CD4-positive, alpha-beta memory T cell (primary cell): ENCODE measurements around the gene SIX4. TPM values are rescaled to one million over a fixed set of nuclear protein-coding genes. Genes with fewer than 3 reads are reported as not detected.

Experiments
- CTCF ChIA-PET: fragments of 350-600 bp; sonication (Branson Sonifier 250); formaldehyde crosslinking; loops from one replicate; lab custom pipeline; 2021; ENCODE audit warnings: inconsistent platforms; ENCODE audit not compliant: partially characterized antibody; lab: Charles Lee
- POLR2A ChIA-PET: fragments of 350-600 bp; sonication (Branson Sonifier 250); formaldehyde crosslinking; loops from one replicate; lab custom pipeline; 2021; ENCODE audit not compliant: partially characterized antibody; lab: Charles Lee
- DNase-seq, 5 donors: peaks; one replicate each; pipeline versions ENCODE4 v3.0.0 to v3.0.0-alpha.2; 2020 to 2022; ENCODE audit warnings: mixed read lengths in 1 of 5
- H3K27ac ChIP-seq: one replicate; pipeline ENCODE4 v1.7.0; 2013; ENCODE audit warnings: low read depth, low read length
- H3K27me3 ChIP-seq: 2 replicates; pipeline ENCODE4 v1.7.0; 2013; ENCODE audit warnings: mild to moderate bottlenecking, low read length, moderate library complexity; ENCODE audit not compliant: insufficient read depth
- H3K36me3 ChIP-seq: 2 replicates; pipeline ENCODE4 v1.7.0; 2013; ENCODE audit warnings: mild to moderate bottlenecking, low read length, moderate library complexity; ENCODE audit not compliant: insufficient read depth
- H3K4me1 ChIP-seq: 2 replicates; pipeline ENCODE4 v1.7.0; 2013; ENCODE audit warnings: mild to moderate bottlenecking, low read length, moderate library complexity; ENCODE audit not compliant: insufficient read depth
- H3K4me3 ChIP-seq, 2 donors: one replicate each; pipeline ENCODE4 v1.7.0; 2013; ENCODE audit warnings: low read length in 2 of 2, mild to moderate bottlenecking in 1 of 2
- H3K9me3 ChIP-seq, 2 donors: one replicate each; pipeline ENCODE4 v1.7.0; 2013; ENCODE audit warnings: low read length in 2 of 2, control low read depth in 1 of 2; ENCODE audit not compliant: control insufficient read depth in 1 of 2
- H3K27ac Mint-ChIP-seq, 7 donors: one replicate each; pipeline ENCODE4 v1.8.0; 2020 to 2021; ENCODE audit warnings: mixed read lengths in 7 of 7, mild to moderate bottlenecking in 6 of 7, inconsistent platforms in 3 of 7, moderate library complexity in 3 of 7
- H3K27me3 Mint-ChIP-seq, 2 donors: one replicate each; pipeline ENCODE4 v1.8.0; 2020 to 2021; ENCODE audit warnings: mixed read lengths in 2 of 2
- H3K36me3 Mint-ChIP-seq, 2 donors: one replicate each; pipeline ENCODE4 v1.8.0; 2020 to 2021; ENCODE audit warnings: mixed read lengths in 2 of 2, inconsistent platforms in 1 of 2, mild to moderate bottlenecking in 1 of 2
- H3K4me1 Mint-ChIP-seq, 4 donors: one replicate each; pipeline ENCODE4 v1.8.0; 2020 to 2021; ENCODE audit warnings: mixed read lengths in 4 of 4, mild to moderate bottlenecking in 1 of 4
- H3K4me3 Mint-ChIP-seq, 8 donors: one replicate each; pipeline ENCODE4 v1.8.0; 2020 to 2021; ENCODE audit warnings: mixed read lengths in 8 of 8, mild to moderate bottlenecking in 7 of 8, moderate library complexity in 6 of 8, inconsistent platforms in 3 of 8
- H3K9me3 Mint-ChIP-seq, 8 donors: one replicate each; pipeline ENCODE4 v1.8.0; 2020 to 2021; ENCODE audit warnings: mixed read lengths in 8 of 8, mild to moderate bottlenecking in 5 of 8, inconsistent platforms in 3 of 8, moderate library complexity in 1 of 8
- intact Hi-C: fragments of 100-400 bp; cut with micrococcal nuclease; formaldehyde crosslinking; loops from one replicate; pipeline ENCODE4 v1.15.1; 2023
- polyA plus RNA-seq, 2 donors: library from polyadenylated mRNA; unstranded; fragments of 300-500 nt; fragmentation: Illumina TruSeq; gene quantifications; one replicate each; pipeline ENCODE4 v1.2.3, GENCODE V29; 2021
- total RNA-seq, 2 experiments: library from RNA; stranded (reverse); gene quantifications; one replicate each; pipeline ENCODE4 v1.2.3, GENCODE V29; 2021

The SIX4 gene
- total and polyA plus RNA-seq, 4 experiments from 2014 or later, result not detected

- peak; percentile 13 to 79 (median 17) for DNase-seq
- Mint-ChIP-seq H3K4me3 (peak overlapping the region; percentile 78 to 96 (median 86)), H3K4me1 (peaks cover 7 to 30% (median 15%) of the 10 kb centered on the region in 4 donors), H3K27me3 (peaks cover 47 to 51% of the 10 kb centered on the region in 2 donors), H3K9me3 (peaks cover 0 to 2% (median 0%) of the 10 kb centered on the region in 8 donors), H3K36me3 (no peaks in the 10 kb centered on the region), H3K27ac (no peak overlapping the region)
- intact Hi-C loops, result no loop called here
- H3K27me3 ChIP-seq, result peaks cover 31% of the 10 kb centered on the region
- peaks cover 20% of the 10 kb centered on the region for H3K4me1 ChIP-seq
- no peak overlapping the region for H3K27ac ChIP-seq
- peak overlapping the region in 1 of 2 donors; percentile 49 for H3K4me3 ChIP-seq
- ChIA-PET CTCF (interaction anchor here (1.6 kb wide), 1 partner anchor 12 kb away, joined by 7 read pairs; the partner anchor contains the start of gene MNAT1), POLR2A (no interaction called here)
- H3K36me3 ChIP-seq, result no peaks in the 10 kb centered on the region
- H3K9me3 ChIP-seq, result no peaks in the 10 kb centered on the region
These were observed 2.6 kb downstream of the SIX4 start for GRCh38 chr14:60721326-60722106.

GRCh38 chr14:60720962-60721325 lies 3.2 kb downstream of the SIX4 start:
- H3K4me1 ChIP-seq, result peaks cover 20% of the 10 kb centered on the region
- Mint-ChIP-seq H3K27me3 (peaks cover 47 to 51% of the 10 kb centered on the region in 2 donors), H3K4me3 (peak overlapping the region in 7 of 8 donors; percentile 38 to 89 (median 69)), H3K4me1 (peaks cover 7 to 30% (median 15%) of the 10 kb centered on the region in 4 donors), H3K36me3 (no peaks in the 10 kb centered on the region), H3K27ac (no peak overlapping the region), H3K9me3 (peaks cover 0 to 2% (median 0%) of the 10 kb centered on the region in 8 donors)
- intact Hi-C loops, result no loop called here
- peaks cover 31% of the 10 kb centered on the region for H3K27me3 ChIP-seq
- H3K4me3 ChIP-seq, result no peak overlapping the region
- H3K36me3 ChIP-seq, result no peaks in the 10 kb centered on the region
- no peak overlapping the region for H3K27ac ChIP-seq
- no peaks in the 10 kb centered on the region for H3K9me3 ChIP-seq
- POLR2A ChIA-PET, result no interaction called here
- CTCF ChIA-PET, result no interaction called here
- no peak for DNase-seq

- Mint-ChIP-seq H3K4me1 (peaks cover 7 to 30% (median 15%) of the 10 kb centered on the region in 4 donors), H3K27me3 (peaks cover 44 to 52% of the 10 kb centered on the region in 2 donors), H3K27ac (no peak overlapping the region), H3K4me3 (peak overlapping the region in 2 of 8 donors; percentile 7 to 89), H3K36me3 (no peaks in the 10 kb centered on the region), H3K9me3 (peaks cover 0 to 2% (median 0%) of the 10 kb centered on the region in 8 donors)
- H3K9me3 ChIP-seq, result no peaks in the 10 kb centered on the region
- H3K36me3 ChIP-seq, result no peaks in the 10 kb centered on the region
- ChIA-PET POLR2A (no interaction called here), CTCF (no interaction called here)
- H3K4me1 ChIP-seq, result peaks cover 20% of the 10 kb centered on the region
- peaks cover 31% of the 10 kb centered on the region for H3K27me3 ChIP-seq
- DNase-seq, result no peak
- H3K4me3 ChIP-seq, result no peak overlapping the region
- no peak overlapping the region for H3K27ac ChIP-seq
- intact Hi-C loops, result no loop called here
These were observed 3.8 kb downstream of the SIX4 start for GRCh38 chr14:60720391-60720790.

- Histone ChIP-seq H3K4me1 (no peaks in the 10 kb centered on the region), H3K27ac (no peak overlapping the region), H3K4me3 (no peak overlapping the region), H3K36me3 (no peaks in the 10 kb centered on the region), H3K27me3 (no peaks in the 10 kb centered on the region), H3K9me3 (no peaks in the 10 kb centered on the region)
- no peaks in the 10 kb centered on the region for H3K36me3 Mint-ChIP-seq
- ChIA-PET CTCF (no interaction called here), POLR2A (no interaction called here)
- H3K4me1 Mint-ChIP-seq, result no peaks in the 10 kb centered on the region
- H3K27ac Mint-ChIP-seq, result no peak overlapping the region
- DNase-seq, result no peak
- H3K4me3 Mint-ChIP-seq, result no peak overlapping the region
- no peaks in the 10 kb centered on the region for H3K9me3 Mint-ChIP-seq
- peaks cover 15 to 25% of the 10 kb centered on the region in 2 donors for H3K27me3 Mint-ChIP-seq
- intact Hi-C loops, result no loop called here
These were observed 10.6 kb downstream of the SIX4 start for GRCh38 chr14:60713513-60713912.

- Mint-ChIP-seq H3K9me3 (no peaks in the 10 kb centered on the region), H3K27me3 (peaks cover 11 to 29% of the 10 kb centered on the region in 2 donors), H3K27ac (no peak overlapping the region), H3K4me3 (no peak overlapping the region), H3K36me3 (no peaks in the 10 kb centered on the region), H3K4me1 (no peaks in the 10 kb centered on the region)
- Histone ChIP-seq H3K27me3 (no peaks in the 10 kb centered on the region), H3K4me1 (no peaks in the 10 kb centered on the region), H3K9me3 (no peaks in the 10 kb centered on the region), H3K36me3 (no peaks in the 10 kb centered on the region), H3K27ac (no peak overlapping the region), H3K4me3 (no peak overlapping the region)
- POLR2A ChIA-PET, result no interaction called here
- DNase-seq, result no peak
- intact Hi-C loops, result no loop called here
- CTCF ChIA-PET, result no interaction called here
These were observed 13.7 kb downstream of the SIX4 start for GRCh38 chr14:60710494-60710893.

GRCh38 chr14:60707858-60708257 lies 16.3 kb downstream of the SIX4 start:
- no peaks in the 10 kb centered on the region for H3K9me3 ChIP-seq
- H3K36me3 ChIP-seq, result no peaks in the 10 kb centered on the region
- ChIA-PET CTCF (no interaction called here), POLR2A (interaction anchor here (0.5 kb wide), 1 partner anchor 17 kb away, joined by 3 read pairs; no protein-coding TSS in a partner anchor)
- H3K27me3 ChIP-seq, result no peaks in the 10 kb centered on the region
- H3K4me3 ChIP-seq, result no peak overlapping the region
- no peak overlapping the region for H3K4me3 Mint-ChIP-seq
- DNase-seq, result no peak
- no peak overlapping the region for H3K27ac Mint-ChIP-seq
- no peaks in the 10 kb centered on the region for H3K4me1 Mint-ChIP-seq
- H3K27me3 Mint-ChIP-seq, result peaks cover 11 to 18% of the 10 kb centered on the region in 2 donors
- H3K4me1 ChIP-seq, result no peaks in the 10 kb centered on the region
- intact Hi-C loops, result no loop called here
- no peak overlapping the region for H3K27ac ChIP-seq
- no peaks in the 10 kb centered on the region for H3K36me3 Mint-ChIP-seq
- H3K9me3 Mint-ChIP-seq, result peaks cover 0 to 3% (median 0%) of the 10 kb centered on the region in 8 donors

GRCh38 chr14:60705100-60705499 lies 19.1 kb downstream of the SIX4 start:
- peaks cover 0 to 6% of the 10 kb centered on the region in 2 donors for H3K9me3 ChIP-seq
- ChIA-PET POLR2A (no interaction called here), CTCF (no interaction called here)
- no peak overlapping the region for H3K27ac Mint-ChIP-seq
- no peaks in the 10 kb centered on the region for H3K4me1 ChIP-seq
- DNase-seq, result no peak
- H3K4me3 ChIP-seq, result no peak overlapping the region
- no peaks in the 10 kb centered on the region for H3K4me1 Mint-ChIP-seq
- peaks cover 4 to 29% (median 17%) of the 10 kb centered on the region in 8 donors for H3K9me3 Mint-ChIP-seq
- H3K4me3 Mint-ChIP-seq, result no peak overlapping the region
- no peak overlapping the region for H3K27ac ChIP-seq
- H3K27me3 ChIP-seq, result no peaks in the 10 kb centered on the region
- intact Hi-C loops, result no loop called here
- no peaks in the 10 kb centered on the region for H3K36me3 ChIP-seq
- H3K27me3 Mint-ChIP-seq, result peaks cover 4 to 15% of the 10 kb centered on the region in 2 donors
- peaks cover 0 to 2% of the 10 kb centered on the region in 2 donors for H3K36me3 Mint-ChIP-seq
